A673 (cell line): ENCODE data around the gene DLG3. TPM values are rescaled to one million over a fixed set of nuclear protein-coding genes. Genes with fewer than 3 reads are reported as not detected.

ENCODE experiments used
- BruUV-seq: library from RNA; stranded (reverse); fragments of 400-500 nt; replicated peaks from 2 replicates; lab custom pipeline; 2021; lab: Mats Ljungman, UMichigan
- CTCF ChIA-PET: fragments of 300-600 bp; sonication (Branson Sonifier 250); formaldehyde crosslinking; loops from one replicate; lab custom pipeline; 2022; ENCODE audit warnings: antibody characterized with exemption; lab: Charles Lee
- POLR2A ChIA-PET: fragments of 300-600 bp; sonication (Branson Sonifier 250); formaldehyde crosslinking; loops from one replicate; lab custom pipeline; 2022; ENCODE audit warnings: antibody characterized with exemption; ENCODE audit not compliant: low non-redundant PET; lab: Charles Lee
- DNase-seq: peaks from one replicate; pipeline ENCODE4 v3.0.0-alpha.2; 2015; ENCODE audit warnings: low spot score
- H3K27ac ChIP-seq: fragments of 200-600 bp; sonication (generic); 2 replicates; pipeline ENCODE4 v1.5.1; 2016; ENCODE audit warnings: mixed run types, low read depth, mild to moderate bottlenecking, mixed read lengths, antibody characterized with exemption, low read length; ENCODE audit not compliant: poor library complexity, severe bottlenecking
- H3K27me3 ChIP-seq: fragments of 200-600 bp; sonication (generic); replicated peaks from 2 replicates; pipeline ENCODE4 v1.6.1; 2017; ENCODE audit warnings: mixed run types, low read depth, mild to moderate bottlenecking, mixed read lengths, antibody characterized with exemption, low read length; ENCODE audit not compliant: insufficient read depth, poor library complexity
- H3K36me3 ChIP-seq: fragments of 200-600 bp; sonication (generic); 2 replicates; pipeline ENCODE4 v1.6.1; 2016; ENCODE audit warnings: mixed run types, mild to moderate bottlenecking, mixed read lengths, antibody characterized with exemption, low read length; ENCODE audit not compliant: insufficient read depth, poor library complexity, severe bottlenecking
- H3K4me1 ChIP-seq: fragments of 200-600 bp; sonication (generic); 2 replicates; pipeline ENCODE4 v1.6.1; 2017; ENCODE audit warnings: mixed run types, mild to moderate bottlenecking, mixed read lengths, antibody characterized with exemption, low read length; ENCODE audit not compliant: insufficient read depth, poor library complexity, severe bottlenecking
- H3K4me3 ChIP-seq: fragments of 200-600 bp; sonication (generic); 2 replicates; pipeline ENCODE4 v1.5.1; 2016; ENCODE audit warnings: low read depth, mixed run types, mild to moderate bottlenecking, mixed read lengths, low read length; ENCODE audit not compliant: poor library complexity, severe bottlenecking
- H3K9me3 ChIP-seq: fragments of 200-600 bp; sonication (generic); 2 replicates; pipeline ENCODE4 v1.6.1; 2016; ENCODE audit warnings: mixed run types, low read depth, mild to moderate bottlenecking, mixed read lengths, antibody characterized with exemption, low read length; ENCODE audit not compliant: poor library complexity, severe bottlenecking
- CTCF ChIP-seq: fragments of 300-800, 200-600 bp; sonication (generic); conservative IDR thresholded peaks from 2 replicates; pipeline ENCODE4 v1.5.1; 2017; ENCODE audit warnings: low read depth, mild to moderate bottlenecking, antibody characterized with exemption, low read length, moderate library complexity, mixed read lengths
- EZH2 ChIP-seq: fragments of 200-600 bp; sonication (generic); IDR thresholded peaks from 2 replicates; pipeline ENCODE4 v1.6.1; 2017; ENCODE audit warnings: borderline replicate concordance, low read depth, mild to moderate bottlenecking, mixed read lengths, antibody characterized with exemption, low read length; ENCODE audit not compliant: poor library complexity, severe bottlenecking
- intact Hi-C: fragments of 100-400 bp; cut with micrococcal nuclease; formaldehyde crosslinking; loops from one replicate; pipeline ENCODE4 v1.10.0; 2022; ENCODE audit not compliant: unreplicated experiment
- total RNA-seq: library from RNA; stranded (reverse); gene quantifications from 2 replicates; pipeline ENCODE4 v1.2.3, GENCODE V29; 2021

Gene DLG3
- total RNA-seq, 1 experiment from 2014 or later, result 32.8 TPM

- no peaks in the 10 kb centered on the region for H3K36me3 ChIP-seq
- ChIA-PET POLR2A (no interaction called here), CTCF (no interaction called here)
- H3K4me1 ChIP-seq, result no peaks in the 10 kb centered on the region
- DNase-seq, result no peak
- no peak for TF ChIP-seq CTCF
- BruUV-seq, result no TSS peak
- no peaks in the 10 kb centered on the region for H3K9me3 ChIP-seq
- intact Hi-C loops, result loop anchor here (5.0 kb wide), 2 partner anchors 309 to 514 kb away; no protein-coding TSS in a partner anchor
- no peak overlapping the region for H3K27ac ChIP-seq
- peak overlapping the region; percentile 61 for H3K4me3 ChIP-seq
- no peaks in the 10 kb centered on the region for H3K27me3 ChIP-seq
Observed at GRCh38 chrX:70453024-70453618, 8.5 kb downstream of the DLG3 start.

- peak; percentile 87 for DNase-seq
- H3K36me3 ChIP-seq, result no peaks in the 10 kb centered on the region
- POLR2A ChIA-PET, result no interaction called here
- H3K27ac ChIP-seq, result peak overlapping the region; percentile 76
- H3K9me3 ChIP-seq, result no peaks in the 10 kb centered on the region
- H3K4me3 ChIP-seq, result peak overlapping the region; percentile 53
- no peak for TF ChIP-seq EZH2
- TF ChIP-seq CTCF, result peak; percentile 91
- no TSS peak for BruUV-seq
- H3K27me3 ChIP-seq, result no peaks in the 10 kb centered on the region
- intact Hi-C loops, result loop anchor here (1.0 to 5.0 kb wide), 4 partner anchors 100 to 513 kb away; no protein-coding TSS in a partner anchor
- no peaks in the 10 kb centered on the region for H3K4me1 ChIP-seq
- CTCF ChIA-PET, result interaction anchor here (0.6 to 0.8 kb wide), 4 partner anchors 21 to 307 kb away, joined by 3 to 4 read pairs (median 3); no protein-coding TSS in a partner anchor
Observed at GRCh38 chrX:70454441-70455365, 10.1 kb downstream of the DLG3 start.

GRCh38 chrX:70455366-70456202, 10.9 kb downstream of the DLG3 start:
- intact Hi-C loops, result loop anchor here (2.0 kb wide), 1 partner anchor 99 kb away; no protein-coding TSS in a partner anchor
- no TSS peak for BruUV-seq
- DNase-seq, result no peak
- Histone ChIP-seq H3K4me3 (peak overlapping the region; percentile 53), H3K4me1 (no peaks in the 10 kb centered on the region), H3K36me3 (no peaks in the 10 kb centered on the region), H3K9me3 (no peaks in the 10 kb centered on the region), H3K27me3 (no peaks in the 10 kb centered on the region), H3K27ac (peak overlapping the region; percentile 76)
- CTCF ChIA-PET, result interaction anchor here (0.7 kb wide), 1 partner anchor 286 kb away, joined by 3 read pairs; no protein-coding TSS in a partner anchor
- TF ChIP-seq EZH2, result no peak
- TF ChIP-seq CTCF, result no peak
- POLR2A ChIA-PET, result no interaction called here
